Endometrial microvascular endothelial cells (primary cell): ENCODE data around the gene DMGDH. TPM values are rescaled to one million over a fixed set of nuclear protein-coding genes. Genes with fewer than 3 reads are reported as not detected.
"Not testable (repeated sequence)": the region's sequence is repeated elsewhere in the genome, so short reads cannot be mapped to it uniquely, and the experiment has no call there.

Source experiments
- in situ Hi-C: cut with HindIII; loops from 2 replicates; pipeline ENCODE4 v1.10.0; 2017; ENCODE audit warnings: low sequenced_read_pairs, low pct_unique_long_range_greater_than_20kb; ENCODE audit errors: inconsistent ontology term
- total RNA-seq: library from RNA; depleted of rRNA; stranded (reverse); fragments of >200 nt; gene quantifications from one replicate; pipeline ENCODE4 v1.2.3, GENCODE V29; 2015; ENCODE audit errors: inconsistent ontology term

DMGDH gene
- total RNA-seq, 1 donor from 2014 or later: not detected

DNA sequence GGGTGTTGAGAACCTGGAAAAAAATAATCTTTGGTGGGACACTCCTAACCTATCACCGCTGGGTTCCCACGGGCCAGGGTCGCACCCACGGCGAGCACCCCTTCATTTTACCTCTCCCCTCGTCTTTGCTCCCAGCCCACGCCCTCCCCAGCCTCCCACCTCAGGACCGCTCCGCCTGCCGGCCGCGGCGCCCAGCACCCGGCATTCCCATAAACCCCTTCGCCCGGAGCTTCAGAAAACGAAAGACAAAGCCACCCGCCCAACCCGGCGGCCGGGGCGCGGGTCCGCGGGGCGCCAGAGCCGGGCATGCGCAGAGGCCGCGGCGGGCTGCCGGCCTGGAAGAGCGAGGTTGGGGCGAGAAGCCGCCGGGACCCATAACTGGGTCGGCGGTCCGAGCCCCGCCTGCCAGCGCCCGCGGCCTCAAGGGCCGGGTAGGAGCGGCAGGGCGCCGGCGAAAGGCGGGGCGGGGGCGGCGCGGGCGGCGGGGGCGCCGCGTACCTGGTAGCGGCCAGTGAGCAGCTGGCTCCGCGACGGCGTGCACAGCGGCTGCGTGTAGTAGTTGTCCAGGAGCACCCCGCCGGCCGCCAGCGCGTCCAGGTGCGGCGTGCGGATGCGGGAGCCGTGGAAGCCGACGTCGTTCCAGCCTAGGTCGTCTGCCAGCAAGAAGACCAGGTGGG lies 84.9 kb downstream of the DMGDH start:
- in situ Hi-C loops: no loop called here

GRCh38 chr5:78983601-78984438 lies 85.7 kb downstream of the DMGDH start:
- in situ Hi-C loops: no loop called here

DNA sequence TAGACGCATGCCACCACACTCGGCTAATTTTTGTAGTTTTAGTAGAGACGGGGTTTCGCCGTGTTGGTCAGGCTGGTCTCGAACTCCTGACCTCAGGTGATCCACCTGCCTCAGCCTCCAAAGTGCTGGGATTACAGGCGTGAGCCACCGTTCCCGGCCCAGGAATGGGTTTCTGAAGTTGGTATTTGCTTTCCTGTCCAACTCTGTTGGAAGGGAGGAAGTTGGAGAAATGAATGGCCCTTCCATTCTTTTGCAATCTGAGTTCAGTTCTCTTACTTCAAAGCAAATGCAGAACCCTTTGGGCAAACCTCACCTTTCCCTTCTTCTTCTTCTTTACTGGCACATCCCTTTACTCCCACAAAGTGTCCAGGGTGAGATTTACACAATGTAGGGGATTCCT lies 86.3 kb downstream of the DMGDH start:
- in situ Hi-C loops: not testable (repeated sequence)

- in situ Hi-C loops: no loop called here
Measured at GRCh38 chr5:78979909-78980308, 89.6 kb downstream of the DMGDH start.

- in situ Hi-C loops: no loop called here
Measured at GRCh38 chr5:78979117-78979742, 90.2 kb downstream of the DMGDH start.

DNA sequence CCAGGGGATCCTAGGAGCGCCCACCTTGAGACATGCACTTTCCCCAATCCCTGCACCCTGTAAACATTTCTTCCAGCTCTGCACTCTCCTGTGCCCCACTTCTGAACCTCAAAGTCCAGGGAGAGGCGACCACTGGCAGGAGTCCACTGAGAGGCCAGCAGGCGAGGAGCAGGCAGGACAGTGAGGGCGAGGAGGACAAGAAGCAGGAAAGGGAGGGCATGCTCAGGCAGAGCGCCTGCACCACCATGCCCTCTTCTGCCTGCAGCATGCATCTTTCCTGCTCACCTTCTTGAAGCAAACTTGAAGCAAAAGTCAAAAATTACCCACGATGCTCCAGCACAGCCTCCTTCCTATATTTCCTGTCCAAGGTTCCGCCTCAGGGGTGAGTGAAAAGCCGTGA lies 94.4 kb downstream of the DMGDH start:
- in situ Hi-C loops: no loop called here

DNA sequence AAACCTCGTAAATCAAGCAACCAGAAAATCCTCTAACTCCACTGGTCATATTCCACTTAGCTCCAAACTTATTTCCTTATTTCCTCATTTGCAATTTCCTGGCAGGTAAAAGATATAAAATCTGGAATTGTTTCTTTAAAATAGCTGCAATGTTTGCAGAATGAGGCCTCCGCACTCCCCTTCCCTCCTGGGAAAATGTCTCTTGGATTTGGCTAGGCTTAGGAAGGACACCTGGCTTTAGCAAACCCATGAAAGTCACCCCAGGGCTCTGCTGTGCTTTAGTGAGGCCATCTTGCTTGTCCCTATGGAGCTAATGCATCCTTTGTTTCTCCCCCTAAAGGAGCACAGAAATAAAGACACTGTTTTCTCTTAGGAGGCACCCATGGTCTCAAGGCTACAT lies 94.9 kb downstream of the DMGDH start:
- in situ Hi-C loops: loop anchor here (25.0 kb wide), 1 partner anchor 337 kb away; the partner anchor contains the start of gene LHFPL2

DNA sequence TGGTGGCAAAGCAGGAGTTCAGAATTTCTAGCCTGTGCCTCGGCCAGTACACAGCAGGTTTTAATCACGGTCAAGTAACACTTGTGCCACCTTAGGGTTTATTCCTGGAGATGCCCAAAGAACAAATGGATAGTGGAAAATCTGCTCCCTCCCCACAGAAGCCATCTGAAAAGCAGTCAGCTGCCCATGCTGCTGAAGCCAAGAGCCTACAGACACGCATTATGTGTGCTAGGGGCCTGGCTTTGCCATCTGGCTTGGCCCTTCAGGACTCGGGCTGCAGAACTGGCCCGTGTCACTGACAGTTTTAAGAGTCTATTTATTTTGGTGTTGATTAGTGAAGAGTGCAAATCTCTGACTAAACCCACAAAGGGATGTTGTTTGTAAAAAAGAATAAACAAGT lies 95.5 kb downstream of the DMGDH start:
- in situ Hi-C loops: loop anchor here (25.0 kb wide), 1 partner anchor 337 kb away; the partner anchor contains the start of gene LHFPL2

DNA sequence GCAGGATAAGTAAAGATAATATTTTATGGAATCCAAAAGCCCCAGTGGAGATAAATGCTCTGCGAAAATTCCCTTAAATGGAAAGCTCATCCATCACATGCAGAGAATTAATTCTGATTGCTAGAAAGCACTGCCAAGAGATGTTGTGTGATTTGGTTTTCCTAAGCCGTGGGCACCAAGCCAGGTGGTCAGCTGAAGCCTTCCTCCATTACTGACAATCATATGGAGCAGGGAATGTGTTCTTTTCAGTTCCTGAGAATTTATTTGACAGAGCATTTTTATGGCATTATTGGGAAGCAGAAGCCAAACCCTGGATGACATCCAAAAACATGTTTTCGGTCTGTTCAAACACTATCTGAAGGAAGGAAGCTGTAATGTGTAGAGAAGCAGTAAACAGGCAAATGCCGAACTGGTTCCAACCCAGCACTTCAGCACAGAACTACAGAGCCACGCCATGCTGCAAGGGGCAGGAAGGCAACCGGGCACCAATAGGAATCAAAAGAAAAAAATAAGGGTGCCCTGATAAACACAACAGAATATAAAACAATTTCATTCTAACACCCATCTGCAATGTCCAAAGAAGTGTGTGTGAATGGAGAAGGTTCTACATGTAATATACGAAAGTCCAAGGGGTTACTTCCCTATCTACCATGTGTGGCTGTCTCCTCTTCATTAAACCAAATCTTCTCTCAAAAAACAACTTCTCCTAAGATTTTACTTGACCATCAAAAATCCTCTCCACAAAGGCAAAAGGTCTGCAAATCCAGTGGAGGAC lies 96.6 kb downstream of the DMGDH start:
- in situ Hi-C loops: loop anchor here (25.0 kb wide), 1 partner anchor 336 kb away; the partner anchor contains the start of gene LHFPL2

- in situ Hi-C loops: loop anchor here (25.0 kb wide), 1 partner anchor 335 kb away; the partner anchor contains the start of gene LHFPL2
Measured at GRCh38 chr5:78971998-78972397, 97.5 kb downstream of the DMGDH start.

DNA sequence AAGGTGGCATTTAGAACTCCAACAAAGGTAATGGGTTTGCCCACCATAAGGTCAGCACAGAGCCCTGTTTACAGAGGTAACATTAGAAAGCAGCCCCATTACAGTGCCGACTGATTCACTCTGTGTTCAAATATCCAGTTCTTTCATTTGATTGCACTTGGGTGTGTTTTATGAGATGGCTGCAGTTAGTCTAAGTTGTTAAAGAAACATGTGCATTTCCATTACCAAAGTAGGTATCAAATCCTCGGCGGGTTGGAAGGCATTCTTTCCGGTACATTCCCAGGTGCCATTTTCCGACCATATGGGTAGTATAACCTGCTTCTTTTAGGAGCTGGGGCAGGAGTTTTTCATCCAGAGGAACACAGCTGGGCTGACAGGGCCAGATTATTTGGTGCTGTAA lies 100.7 kb downstream of the DMGDH start:
- in situ Hi-C loops: loop anchor here (10.0 to 25.0 kb wide), 2 partner anchors 64 to 331 kb away; partner anchors contain the start of gene LHFPL2

DNA sequence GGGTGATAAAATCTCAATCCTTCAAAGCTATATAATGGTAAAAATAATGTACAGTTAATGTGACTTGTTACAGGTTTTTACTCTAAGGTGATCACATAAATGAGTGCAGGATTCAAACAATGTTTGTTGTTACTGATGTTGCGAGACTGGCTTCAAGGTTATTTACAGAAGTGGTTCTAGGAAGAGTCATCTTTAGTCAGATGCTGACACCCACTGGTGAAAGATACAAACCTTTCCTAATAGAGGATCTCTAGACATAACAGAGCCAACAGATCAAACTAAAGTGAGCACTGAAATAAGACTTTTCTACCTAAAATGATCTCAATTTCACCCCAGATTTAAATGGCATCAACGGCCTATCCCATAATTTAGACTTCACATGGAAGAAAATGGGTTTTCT lies 104.6 kb downstream of the DMGDH start:
- in situ Hi-C loops: loop anchor here (10.0 to 25.0 kb wide), 2 partner anchors 60 to 328 kb away; partner anchors contain the start of gene LHFPL2

DNA sequence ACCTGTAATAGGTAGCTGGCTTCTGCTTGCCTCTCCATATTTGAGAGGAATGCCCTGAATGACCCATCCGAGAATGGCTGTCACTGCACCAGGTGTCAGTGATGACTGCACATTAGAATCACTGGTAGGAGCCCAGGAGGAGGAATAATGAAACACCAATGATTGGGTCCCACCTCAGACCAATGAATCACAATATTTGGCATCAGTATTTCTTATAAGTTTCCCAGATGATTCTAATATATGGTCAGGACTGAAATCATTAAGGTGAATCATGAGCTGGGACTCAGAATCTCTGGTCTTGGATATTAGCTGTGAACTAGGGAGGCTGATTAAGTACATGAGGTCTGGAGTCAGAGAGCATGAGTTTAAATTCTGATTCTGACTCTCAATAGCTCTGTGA lies 107.7 kb downstream of the DMGDH start:
- in situ Hi-C loops: loop anchor here (10.0 to 25.0 kb wide), 2 partner anchors 57 to 324 kb away; partner anchors contain the start of gene LHFPL2

GRCh38 chr5:78959767-78960166 lies 109.7 kb downstream of the DMGDH start:
- in situ Hi-C loops: loop anchor here (10.0 to 25.0 kb wide), 2 partner anchors 55 to 322 kb away; partner anchors contain the start of gene LHFPL2

DNA sequence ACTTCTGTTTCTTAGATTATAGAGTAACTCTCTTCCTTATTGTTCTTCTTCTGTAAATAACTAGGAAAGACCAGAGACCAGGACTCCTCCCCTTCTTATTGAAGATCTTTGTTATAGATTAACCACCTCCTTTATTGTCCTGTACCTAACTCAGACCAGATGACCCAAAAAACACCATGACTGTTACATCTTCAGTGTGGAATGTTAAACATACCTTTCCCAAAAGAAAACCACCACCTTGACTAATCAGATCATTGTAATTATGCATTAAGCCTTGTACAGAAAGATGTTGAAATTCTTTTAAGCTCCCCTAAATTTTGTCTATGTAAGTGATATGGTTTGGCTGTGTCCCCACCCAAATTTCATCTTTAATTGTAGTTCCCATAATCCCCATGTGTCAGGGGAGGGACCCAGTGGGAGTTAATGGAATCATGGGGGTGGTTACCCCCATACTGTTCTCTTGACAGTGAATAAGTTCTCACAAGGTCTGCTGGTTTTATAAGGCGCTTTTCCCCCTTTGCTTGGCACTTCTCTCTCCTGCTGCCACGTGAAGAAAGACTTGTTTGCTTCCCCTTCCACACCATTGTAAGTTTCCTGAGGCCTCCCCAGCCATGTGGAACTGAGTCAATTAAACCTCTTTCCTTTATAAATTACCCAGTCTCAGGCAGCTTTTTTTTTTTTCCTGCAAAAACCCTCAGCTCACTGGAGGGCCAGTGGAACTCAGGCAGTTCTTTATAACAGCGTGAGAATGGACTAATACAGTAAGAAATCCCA lies 110.6 kb downstream of the DMGDH start:
- in situ Hi-C loops: loop anchor here (25.0 kb wide), 1 partner anchor 322 kb away; the partner anchor contains the start of gene LHFPL2

DNA sequence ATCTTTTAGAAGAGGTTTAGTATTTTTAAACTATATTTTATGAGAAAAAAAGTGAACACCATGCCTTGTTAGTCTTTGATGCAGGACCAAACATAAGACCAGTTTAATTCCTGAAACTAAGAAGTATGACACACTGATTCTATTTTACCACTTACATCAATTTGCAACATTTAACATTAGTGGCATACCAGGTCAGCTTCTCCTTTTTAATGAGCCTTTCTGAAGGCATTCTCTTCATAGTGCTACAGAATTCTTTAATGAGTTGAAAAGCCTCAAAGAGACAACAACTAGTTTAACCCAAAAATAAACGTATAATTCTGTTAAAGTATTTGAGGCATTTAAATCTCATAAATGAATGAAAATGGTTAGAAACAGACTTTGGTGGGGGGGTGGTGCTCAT lies 112.6 kb downstream of the DMGDH start:
- in situ Hi-C loops: loop anchor here (25.0 kb wide), 1 partner anchor 320 kb away; the partner anchor contains the start of gene LHFPL2

DNA sequence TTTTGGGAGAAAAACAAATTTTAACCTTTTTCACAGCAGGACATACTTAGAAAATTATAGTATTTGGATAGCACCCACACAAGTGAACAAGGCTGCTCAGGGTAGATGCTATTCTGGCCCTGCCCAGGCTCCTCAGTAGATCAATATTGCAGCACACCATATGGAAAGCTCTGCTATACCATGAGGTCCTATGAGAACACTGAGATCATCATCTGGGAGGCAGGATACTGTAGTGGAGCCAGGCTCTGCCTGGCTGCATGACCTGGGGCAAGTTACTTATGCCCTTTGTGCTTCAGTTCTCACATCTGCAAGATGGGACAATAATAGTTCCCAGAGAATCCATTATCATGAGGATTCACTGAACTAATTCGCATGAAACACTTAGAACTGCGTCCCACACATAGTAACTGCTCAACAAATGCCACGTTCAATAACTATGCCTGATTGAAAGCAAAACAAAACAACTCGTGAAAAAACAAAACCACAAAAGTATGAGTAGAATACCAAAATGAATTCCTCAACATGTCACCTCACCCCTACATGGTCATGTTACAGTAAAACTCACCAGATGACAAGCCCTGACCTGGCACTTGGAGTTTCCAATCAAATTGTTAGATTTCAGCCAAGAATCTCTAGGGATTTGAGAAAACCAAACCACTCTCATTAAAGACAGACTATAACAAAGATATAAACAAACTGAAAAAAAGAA lies 116.2 kb downstream of the DMGDH start:
- in situ Hi-C loops: loop anchor here (25.0 kb wide), 1 partner anchor 316 kb away; the partner anchor contains the start of gene LHFPL2
